Putamen (tissue), 1 donor: ENCODE results near the gene THAP9.
"Not testable (repeated sequence)": the region's sequence is repeated elsewhere in the genome, so short reads cannot be mapped to it uniquely, and the experiment has no call there.

Experiments used
- DNase-seq: peaks from one replicate; pipeline ENCODE4 v3.0.0-alpha.2; 2016; ENCODE audit warnings: low spot score

Gene THAP9

DNA sequence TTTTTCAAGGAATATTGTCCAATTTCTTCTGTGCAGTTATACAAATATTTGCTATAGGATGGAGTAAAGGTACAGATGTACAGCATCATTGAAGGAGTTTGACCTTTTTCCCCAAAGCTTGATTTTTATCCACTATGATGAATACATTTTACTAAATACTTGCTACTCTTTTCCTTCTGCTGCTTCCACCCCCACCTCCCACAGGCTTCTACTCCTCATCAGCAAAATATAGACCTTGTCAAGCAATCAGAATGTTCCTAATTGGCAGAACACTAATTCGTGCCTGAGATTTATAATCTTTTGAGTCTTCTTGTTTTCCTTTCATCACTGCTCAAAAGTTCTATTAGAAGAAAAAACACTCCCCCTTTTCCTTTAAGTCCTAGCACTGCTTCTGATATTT lies 3.8 kb upstream of the THAP9 start:
- DNase-seq, result no peak

DNA sequence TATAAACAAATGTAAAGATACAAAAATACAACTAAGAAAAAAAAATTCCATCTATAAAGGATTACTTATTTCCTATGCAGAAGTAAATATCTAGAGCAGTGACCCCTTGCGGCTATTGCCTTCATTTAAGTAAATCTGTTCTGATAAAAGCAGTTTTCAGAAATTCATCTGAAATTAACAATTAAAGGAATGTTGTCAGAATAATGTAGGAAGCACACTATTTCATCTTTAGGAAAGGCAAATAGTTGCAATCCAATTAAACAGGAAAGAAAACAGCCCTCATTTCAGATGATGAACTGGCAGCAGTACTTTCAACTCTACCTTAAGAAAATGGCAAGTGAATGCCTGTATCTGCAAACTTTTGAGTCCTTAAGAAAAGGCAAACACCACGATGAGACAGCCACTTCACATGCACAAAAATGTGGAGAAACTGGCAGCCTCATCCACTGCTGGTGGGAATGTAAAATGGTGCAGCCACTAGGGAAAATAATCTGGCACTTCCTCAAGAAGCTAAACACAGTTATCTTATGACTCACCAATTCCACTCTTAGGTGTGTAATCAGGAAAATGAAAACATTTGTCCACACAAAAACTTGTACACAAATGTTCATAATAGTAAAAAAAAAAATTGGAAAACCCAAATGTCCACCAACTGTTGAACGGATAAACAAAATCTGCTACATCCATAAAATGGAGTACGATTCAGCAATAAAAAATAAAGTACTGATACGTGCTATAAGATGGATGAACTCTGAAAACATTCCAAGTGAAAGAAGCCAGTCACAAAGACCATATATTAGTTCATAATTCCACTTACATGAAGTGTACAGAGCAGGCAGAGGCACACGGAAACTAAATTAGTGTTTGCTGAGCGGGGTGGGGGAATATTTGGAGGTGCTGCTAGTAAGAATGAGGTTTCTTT lies 2.0 kb upstream of the THAP9 start:
- DNase-seq, result no peak

- no peak for DNase-seq
Observed at GRCh38 chr4:82899374-82900065, 1.0 kb upstream of the THAP9 start.

DNA sequence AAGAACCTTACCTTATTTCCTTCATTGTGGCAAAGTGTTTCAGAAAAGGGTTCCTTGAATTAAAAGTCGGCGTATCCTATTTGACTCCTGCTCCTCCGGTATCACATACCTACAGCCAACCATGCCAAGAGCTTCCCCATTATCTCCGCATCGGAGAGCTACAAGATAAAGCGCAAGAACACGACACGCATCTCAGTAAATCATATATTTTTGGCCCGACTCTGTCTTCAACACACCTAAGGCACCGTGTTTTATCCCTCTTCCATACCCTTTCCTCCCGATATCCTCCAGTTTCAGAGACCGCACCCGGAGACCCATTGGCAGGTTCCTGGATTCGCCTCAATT lies 497 bp upstream of the THAP9 start:
- DNase-seq, result no peak

- no peak for DNase-seq
Observed at GRCh38 chr4:82901183-82901718, 716 bp downstream of the THAP9 start.

DNA sequence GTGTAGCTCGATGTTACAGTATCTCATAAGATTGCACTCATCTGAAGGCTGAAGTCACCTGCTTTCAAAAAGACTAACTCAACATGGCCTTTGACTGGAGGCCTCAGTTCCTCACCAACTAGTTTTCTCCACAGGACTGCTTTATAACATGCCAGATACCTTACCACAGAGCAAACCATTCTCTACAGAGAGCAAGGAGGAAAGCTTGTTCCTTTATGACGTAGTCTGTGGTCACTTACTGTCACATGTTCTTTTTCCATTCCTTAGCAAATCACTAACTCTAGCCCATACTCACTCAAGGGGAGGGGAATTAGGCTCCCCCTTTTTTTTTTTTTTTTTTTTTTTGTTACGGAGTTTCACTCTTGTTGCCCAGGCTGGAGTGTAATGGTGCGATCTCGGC lies 3.2 kb downstream of the THAP9 start:
- no peak for DNase-seq

- DNase-seq, result no peak
Observed at GRCh38 chr4:82905205-82905604, 4.7 kb downstream of the THAP9 start.

- DNase-seq, result no peak
Observed at GRCh38 chr4:82906469-82906868, 5.9 kb downstream of the THAP9 start.

GRCh38 chr4:82909326-82909725 lies 8.8 kb downstream of the THAP9 start:
- no peak for DNase-seq

DNA sequence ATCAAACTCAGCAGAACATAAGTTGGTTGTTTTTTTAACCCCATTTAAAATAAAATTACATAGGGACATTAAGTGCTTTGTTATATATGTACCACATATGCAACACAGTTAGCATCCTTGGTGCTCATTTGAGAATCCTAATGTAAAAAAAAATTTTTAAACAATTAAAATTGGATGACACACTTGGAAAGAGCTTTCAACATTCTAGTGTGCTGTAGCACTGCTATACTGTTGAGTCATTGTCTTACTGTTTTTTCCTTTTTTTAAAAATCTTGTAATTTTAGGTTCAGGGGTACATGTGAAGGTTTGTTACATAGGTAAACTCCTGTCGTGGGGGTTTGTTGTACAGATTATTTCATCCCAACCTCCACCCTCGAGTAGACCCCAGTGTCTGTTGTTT lies 12.8 kb downstream of the THAP9 start:
- no peak for DNase-seq

DNA sequence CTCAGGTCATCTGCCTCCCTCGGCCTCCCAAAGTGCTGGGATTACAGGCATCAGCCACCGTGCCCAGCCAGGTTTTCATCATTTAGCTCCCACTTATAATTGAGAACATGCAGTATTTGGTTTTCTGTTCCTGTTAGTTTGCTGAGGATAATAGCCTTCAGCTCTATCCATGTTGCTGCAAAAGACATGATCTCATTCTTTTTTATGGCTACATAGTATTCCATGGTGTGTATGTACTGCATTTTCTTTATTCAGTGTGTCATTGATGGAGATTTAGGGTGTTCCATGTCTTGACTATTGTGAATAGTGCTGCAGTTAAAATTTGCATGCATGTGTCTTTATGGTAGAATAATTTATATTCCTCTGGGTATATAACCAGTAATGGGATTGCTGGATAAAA lies 13.4 kb downstream of the THAP9 start:
- DNase-seq, result not testable (repeated sequence)

GRCh38 chr4:82918091-82918490 lies 17.6 kb downstream of the THAP9 start:
- peak; percentile 45 for DNase-seq

DNA sequence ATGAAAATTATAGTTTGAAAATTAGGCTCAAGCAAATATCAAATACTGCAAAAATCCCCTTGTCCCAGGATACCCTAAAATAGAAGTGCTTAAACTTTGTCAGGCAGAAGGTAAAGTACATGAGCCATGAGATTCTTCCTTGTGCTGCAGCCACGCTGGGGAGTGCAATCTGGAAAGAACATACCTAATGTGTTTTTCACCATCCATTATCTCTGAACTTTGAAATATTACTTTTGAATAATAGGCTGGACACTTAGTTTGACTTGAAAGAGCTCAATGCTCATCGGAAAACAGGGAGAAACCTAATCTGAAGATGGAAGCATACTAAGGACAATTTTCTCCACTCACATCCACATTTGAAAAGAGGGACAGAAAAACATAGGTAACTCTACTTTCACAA lies 18.9 kb downstream of the THAP9 start:
- no peak for DNase-seq

DNA sequence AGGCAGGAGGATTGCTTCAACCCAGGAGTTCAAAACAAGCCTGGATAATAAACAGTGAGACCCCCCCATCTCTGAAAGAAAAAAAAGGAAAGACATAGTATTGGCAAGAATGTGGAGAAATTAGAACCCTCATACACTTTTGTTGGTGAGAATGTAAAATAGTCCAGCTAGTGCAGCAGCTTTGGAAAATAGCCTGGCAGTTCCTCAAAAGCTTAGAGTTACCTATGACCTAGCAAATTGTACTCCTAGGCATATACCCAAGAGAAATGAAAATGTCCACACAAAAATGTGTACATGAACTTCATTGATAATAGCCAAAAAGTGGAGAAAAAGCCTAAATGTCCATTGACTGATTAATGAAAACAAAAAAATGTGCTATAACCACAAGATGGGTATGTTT lies 21.3 kb downstream of the THAP9 start:
- no peak for DNase-seq

GRCh38 chr4:82930848-82931755 lies 30.6 kb downstream of the THAP9 start:
- no peak for DNase-seq

DNA sequence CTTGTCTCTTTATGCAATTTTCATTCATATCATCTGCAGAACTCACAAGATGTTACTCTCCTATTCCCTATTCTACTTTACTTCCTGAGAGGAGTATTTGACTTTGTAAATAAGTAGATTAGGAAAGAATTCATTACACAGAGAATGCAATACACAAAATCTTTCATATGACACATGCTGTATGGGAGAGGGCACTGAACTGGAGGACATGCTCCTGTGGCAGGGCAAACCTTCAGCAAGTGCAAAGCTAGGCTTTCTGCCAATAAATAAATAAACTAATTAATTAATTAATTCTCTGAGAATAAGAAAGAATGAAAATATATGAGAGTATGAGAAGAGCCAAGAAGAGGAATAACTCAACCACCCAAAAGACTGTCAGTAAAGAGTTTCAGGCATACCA lies 33.9 kb downstream of the THAP9 start:
- no peak for DNase-seq

GRCh38 chr4:82939414-82939813 lies 38.9 kb downstream of the THAP9 start:
- no peak for DNase-seq

DNA sequence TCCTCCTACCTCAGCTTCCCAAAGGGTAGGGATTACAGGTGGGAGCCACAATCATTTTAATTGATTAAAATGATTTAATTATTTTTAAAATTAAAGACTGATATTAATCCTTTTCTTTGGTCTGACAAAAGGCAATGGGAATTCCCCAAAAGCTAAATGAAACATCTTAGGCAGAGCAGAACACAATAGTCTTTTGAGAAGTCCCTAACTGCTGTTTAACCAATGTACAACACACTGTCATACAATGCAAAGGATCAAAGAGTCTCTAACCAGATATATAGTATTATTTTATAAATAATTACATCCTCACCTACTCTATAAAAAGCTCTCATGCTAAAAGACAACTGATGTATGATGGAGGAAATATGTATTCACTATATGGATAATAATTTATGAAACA lies 47.0 kb downstream of the THAP9 start:
- DNase-seq, result no peak

DNA sequence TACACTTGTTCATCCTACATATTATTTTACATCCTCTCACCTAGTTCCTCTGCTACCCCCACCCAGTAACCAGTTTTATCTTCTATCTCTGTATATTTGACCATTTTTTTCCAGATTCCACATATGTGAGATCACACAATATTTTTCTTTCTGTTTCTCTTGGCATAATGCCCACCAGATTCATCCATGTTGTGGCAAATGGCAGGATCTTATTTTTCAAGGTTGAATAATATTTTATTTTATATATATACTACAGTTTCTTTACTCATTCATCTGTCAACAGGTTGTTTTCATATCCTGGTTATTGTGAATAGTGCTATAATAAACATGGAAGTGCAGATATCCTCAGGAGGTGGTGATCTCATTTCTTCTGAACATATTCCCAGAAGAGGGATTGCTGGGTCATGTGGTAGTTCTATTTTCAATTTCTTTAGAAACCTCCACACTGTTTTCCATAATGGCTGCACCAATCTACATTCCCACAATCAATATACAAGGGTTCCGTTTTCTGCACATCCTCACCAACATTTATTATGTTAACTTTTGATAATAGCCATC lies 48.2 kb downstream of the THAP9 start:
- DNase-seq, result no peak

DNA sequence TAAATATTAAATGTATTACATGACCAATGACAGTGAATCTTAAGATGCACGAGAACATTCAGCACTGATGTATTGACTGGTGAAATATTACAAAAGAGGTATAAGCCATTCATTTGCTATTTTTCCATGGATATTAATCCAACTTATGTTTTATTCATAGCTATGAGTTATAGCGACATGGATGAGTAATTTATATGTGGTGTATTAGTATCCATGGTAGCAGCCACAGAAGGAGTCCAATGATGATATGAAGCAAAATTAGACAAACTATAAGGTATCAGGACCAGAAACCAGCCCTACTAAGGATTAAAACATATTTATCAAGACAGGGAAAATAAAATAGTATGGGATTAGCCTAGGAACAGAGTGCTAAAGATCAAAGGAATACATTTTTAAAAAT lies 50.7 kb downstream of the THAP9 start:
- DNase-seq, result no peak

- DNase-seq, result no peak
Observed at GRCh38 chr4:82954212-82954611, 53.7 kb downstream of the THAP9 start.

GRCh38 chr4:82957045-82957444 lies 56.5 kb downstream of the THAP9 start:
- no peak for DNase-seq
